Esophagus muscularis mucosa (tissue), 4 donors: ENCODE results near the gene BCL2L13. TPM values are rescaled to one million over a fixed set of nuclear protein-coding genes. Genes with fewer than 3 reads are reported as not detected.
"Not testable (repeated sequence)": the region's sequence is repeated elsewhere in the genome, so short reads cannot be mapped to it uniquely, and the experiment has no call there.

Source experiments
- DNase-seq: peaks from one replicate; pipeline ENCODE4 v3.0.0-alpha.2; 2017; ENCODE audit errors: extremely low spot score
- H3K27ac ChIP-seq, 4 donors: fragments of 200-600 bp; sonication (generic); replicated peaks in 1 of 4; 1 replicate in 3 of 4; 2 replicates in 1 of 4; pipeline ENCODE4 v1.5.1; 2016 to 2019; ENCODE audit warnings: mild to moderate bottlenecking in 1 of 4
- H3K27me3 ChIP-seq, 4 donors: fragments of 200-600 bp; sonication (generic); one replicate each; pipeline versions ENCODE4 v1.5.1 to v1.6.0; 2016 to 2019
- H3K36me3 ChIP-seq, 4 donors: fragments of 200-600 bp; sonication (generic); one replicate each; pipeline ENCODE4 v1.5.1; 2016 to 2019
- H3K4me1 ChIP-seq, 4 donors: fragments of 200-600 bp; sonication (generic); one replicate each; pipeline ENCODE4 v1.5.1; 2016 to 2019
- H3K4me3 ChIP-seq, 4 donors: fragments of 200-600 bp; sonication (generic); 1 replicate in 2 of 4; 2 replicates in 2 of 4; pipeline ENCODE4 v1.5.1; 2016 to 2019; ENCODE audit warnings: mild to moderate bottlenecking in 4 of 4, moderate library complexity in 1 of 4
- H3K9me3 ChIP-seq, 4 donors: fragments of 200-600 bp; sonication (generic); 1 replicate in 3 of 4; 2 replicates in 1 of 4; pipeline ENCODE4 v1.5.1; 2016 to 2019
- EP300 ChIP-seq: sonication (generic); formaldehyde crosslinking; IDR thresholded peaks from one replicate; pipeline ENCODE4 v1.6.1; 2017; ENCODE audit warnings: antibody characterized with exemption
- POLR2A ChIP-seq: fragments of 450-650 bp; IDR thresholded peaks from one replicate; pipeline ENCODE4 v1.6.1; 2017; ENCODE audit warnings: antibody characterized with exemption, moderate library complexity, mild to moderate bottlenecking, low read depth
- POLR2AphosphoS5 ChIP-seq, 2 donors: sonication (generic); formaldehyde crosslinking; IDR thresholded peaks; one replicate each; pipeline ENCODE4 v1.6.1; 2017; ENCODE audit warnings: antibody characterized with exemption in 2 of 2
- WGBS: methylation state at CpG from one replicate; pipeline ENCODE4 v1.1.5; 2018; 5-methylcytosine and 5-hydroxymethylcytosine counted together
- intact Hi-C: fragments of 100-400 bp; cut with DNase I; formaldehyde crosslinking; loops from one replicate; pipeline ENCODE4 v1.15.1; 2023
- total RNA-seq, 4 donors: library from RNA; depleted of rRNA; stranded (reverse); fragments of >200 nt; gene quantifications; one replicate each; pipeline versions ENCODE4 v1.1.0 to v1.2.1, GENCODE V29; 2016
- TF ChIP-seq, protein P1 (sequence below), 3 experiments: fragments of 200-600 bp in 2 of 3; fragments of 450-650 bp in 1 of 3; sonication (generic) in 2 of 3; IDR thresholded peaks; one replicate each; pipeline ENCODE4 v1.5.1; 2017 to 2019; ENCODE audit warnings: antibody characterized with exemption in 3 of 3, mild to moderate bottlenecking in 2 of 3, moderate library complexity in 1 of 3

Gene BCL2L13
- total RNA-seq, 4 donors from 2014 or later, result 102 to 199 (median 133) TPM

DNA sequence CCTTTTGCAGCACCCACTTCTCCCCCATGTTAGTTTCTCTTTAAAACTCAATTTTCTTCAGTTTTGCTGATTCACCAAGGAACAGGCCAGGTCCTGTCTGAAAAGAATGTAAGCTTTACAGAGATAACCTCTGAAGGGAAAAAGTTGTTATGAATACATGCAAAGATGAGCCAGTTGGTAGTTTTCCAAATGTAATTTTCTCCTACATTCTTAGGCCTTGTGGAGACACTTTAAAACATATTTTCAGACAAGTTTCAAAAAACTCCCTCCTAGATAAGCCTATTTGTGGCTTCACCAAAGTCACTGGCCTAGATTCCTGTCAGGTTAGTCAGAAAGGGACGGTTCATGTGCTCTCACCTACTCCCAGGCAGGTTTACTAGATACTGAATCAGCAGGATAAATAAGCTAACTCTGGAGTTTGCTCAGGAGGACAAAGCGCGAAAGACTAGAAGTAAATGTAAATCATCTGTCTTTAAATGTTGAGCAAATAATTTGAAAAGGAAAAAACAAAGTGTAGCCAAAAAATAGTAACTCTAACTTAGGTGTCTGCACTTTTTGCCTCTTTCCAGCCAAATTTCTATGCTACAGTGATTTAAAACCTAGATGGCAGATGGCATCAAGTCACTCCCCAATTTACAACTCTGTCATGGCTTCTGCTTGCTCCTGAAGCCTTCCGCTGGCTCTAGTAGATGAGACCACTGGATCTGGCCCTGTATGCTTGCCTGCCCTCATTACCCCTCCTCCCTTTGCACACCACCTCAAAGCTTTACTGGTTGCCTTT lies 5.2 kb upstream of the BCL2L13 start:
- H3K9me3 ChIP-seq, result no peaks in the 10 kb centered on the region
- H3K27me3 ChIP-seq, result no peaks in the 10 kb centered on the region
- H3K27ac ChIP-seq, result peak overlapping the region in 2 of 4 donors; percentile 47 to 55
- DNase-seq, result no peak
- no peaks in the 10 kb centered on the region for H3K36me3 ChIP-seq
- no peak overlapping the region for H3K4me3 ChIP-seq
- WGBS, result 70% methylated on average over 4 of the region's 4 CpGs
- intact Hi-C loops, result loop anchor here (10.0 kb wide), 1 partner anchor 459 kb away; no protein-coding TSS in a partner anchor
- peaks cover 12 to 17% (median 15%) of the 10 kb centered on the region in 4 donors for H3K4me1 ChIP-seq
- TF ChIP-seq, protein P1, sequence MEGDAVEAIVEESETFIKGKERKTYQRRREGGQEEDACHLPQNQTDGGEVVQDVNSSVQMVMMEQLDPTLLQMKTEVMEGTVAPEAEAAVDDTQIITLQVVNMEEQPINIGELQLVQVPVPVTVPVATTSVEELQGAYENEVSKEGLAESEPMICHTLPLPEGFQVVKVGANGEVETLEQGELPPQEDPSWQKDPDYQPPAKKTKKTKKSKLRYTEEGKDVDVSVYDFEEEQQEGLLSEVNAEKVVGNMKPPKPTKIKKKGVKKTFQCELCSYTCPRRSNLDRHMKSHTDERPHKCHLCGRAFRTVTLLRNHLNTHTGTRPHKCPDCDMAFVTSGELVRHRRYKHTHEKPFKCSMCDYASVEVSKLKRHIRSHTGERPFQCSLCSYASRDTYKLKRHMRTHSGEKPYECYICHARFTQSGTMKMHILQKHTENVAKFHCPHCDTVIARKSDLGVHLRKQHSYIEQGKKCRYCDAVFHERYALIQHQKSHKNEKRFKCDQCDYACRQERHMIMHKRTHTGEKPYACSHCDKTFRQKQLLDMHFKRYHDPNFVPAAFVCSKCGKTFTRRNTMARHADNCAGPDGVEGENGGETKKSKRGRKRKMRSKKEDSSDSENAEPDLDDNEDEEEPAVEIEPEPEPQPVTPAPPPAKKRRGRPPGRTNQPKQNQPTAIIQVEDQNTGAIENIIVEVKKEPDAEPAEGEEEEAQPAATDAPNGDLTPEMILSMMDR (IDR thresholded peaks at IDR 0.05), result no peak
- TF ChIP-seq POLR2AphosphoS5 (IDR thresholded peaks at IDR 0.05), result no peak
- no peak for TF ChIP-seq POLR2A
- no peak for TF ChIP-seq EP300

DNA sequence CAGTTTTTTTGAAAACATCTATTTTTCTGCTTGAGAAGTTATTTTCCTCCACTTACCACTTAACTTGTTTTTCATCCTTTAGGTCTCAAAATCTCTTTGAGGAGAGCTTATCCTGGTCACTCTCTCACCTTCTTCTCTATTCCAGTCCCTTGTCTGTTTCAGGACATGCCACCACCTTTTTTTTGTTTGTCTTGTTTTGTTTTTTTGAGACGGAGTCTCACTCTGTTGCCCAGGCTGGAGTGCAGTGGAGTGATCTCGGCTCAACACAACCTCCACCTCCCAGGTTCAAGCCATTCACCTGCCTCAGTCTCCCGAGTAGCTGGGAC lies 4.6 kb upstream of the BCL2L13 start:
- TF ChIP-seq POLR2A (no peak), EP300 (no peak), POLR2AphosphoS5 (IDR thresholded peaks at IDR 0.05) (no peak)
- TF ChIP-seq, protein P1 (IDR thresholded peaks at IDR 0.05), result no peak
- intact Hi-C loops, result loop anchor here (10.0 kb wide), 1 partner anchor 459 kb away; no protein-coding TSS in a partner anchor
- WGBS, result 94% methylated on average over 3 of the region's 3 CpGs
- H3K36me3 ChIP-seq, result no peaks in the 10 kb centered on the region
- no peak overlapping the region for H3K4me3 ChIP-seq
- no peaks in the 10 kb centered on the region for H3K9me3 ChIP-seq
- peaks cover 12 to 15% (median 15%) of the 10 kb centered on the region in 4 donors for H3K4me1 ChIP-seq
- no peak for DNase-seq
- H3K27me3 ChIP-seq, result no peaks in the 10 kb centered on the region
- H3K27ac ChIP-seq, result peak overlapping the region in 2 of 4 donors; percentile 47 to 55

DNA sequence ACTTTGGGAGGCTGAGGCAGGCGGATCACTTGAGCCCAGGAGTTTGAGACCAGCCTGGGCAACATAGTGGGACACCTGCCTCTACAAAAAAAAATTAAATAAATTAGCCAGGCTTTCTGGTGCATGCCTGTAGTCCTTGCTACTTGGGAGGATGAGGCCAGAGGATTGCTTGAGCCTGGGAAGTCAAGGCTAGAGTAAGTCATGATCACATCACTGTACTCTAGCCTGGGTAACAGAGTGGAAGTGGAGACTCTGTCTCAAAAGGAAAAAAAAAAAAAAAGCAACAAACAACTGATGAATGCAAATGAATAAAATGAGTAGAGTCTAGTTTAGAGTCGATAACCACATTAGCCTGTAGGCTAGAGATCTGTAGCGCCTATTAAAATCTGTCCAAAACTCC lies 3.9 kb upstream of the BCL2L13 start:
- TF ChIP-seq, protein P1 (IDR thresholded peaks at IDR 0.05), result no peak
- TF ChIP-seq EP300 (no peak), POLR2A (no peak), POLR2AphosphoS5 (IDR thresholded peaks at IDR 0.05) (no peak)
- no peak overlapping the region for H3K4me3 ChIP-seq
- 94% methylated on average over 3 of the region's 3 CpGs for WGBS
- no peaks in the 10 kb centered on the region for H3K9me3 ChIP-seq
- peaks cover 11 to 15% (median 14%) of the 10 kb centered on the region in 4 donors for H3K4me1 ChIP-seq
- no peaks in the 10 kb centered on the region for H3K27me3 ChIP-seq
- no peak for DNase-seq
- H3K36me3 ChIP-seq, result no peaks in the 10 kb centered on the region
- intact Hi-C loops, result loop anchor here (5.0 to 10.0 kb wide), 2 partner anchors 73 to 460 kb away; no protein-coding TSS in a partner anchor
- no peak overlapping the region for H3K27ac ChIP-seq

DNA sequence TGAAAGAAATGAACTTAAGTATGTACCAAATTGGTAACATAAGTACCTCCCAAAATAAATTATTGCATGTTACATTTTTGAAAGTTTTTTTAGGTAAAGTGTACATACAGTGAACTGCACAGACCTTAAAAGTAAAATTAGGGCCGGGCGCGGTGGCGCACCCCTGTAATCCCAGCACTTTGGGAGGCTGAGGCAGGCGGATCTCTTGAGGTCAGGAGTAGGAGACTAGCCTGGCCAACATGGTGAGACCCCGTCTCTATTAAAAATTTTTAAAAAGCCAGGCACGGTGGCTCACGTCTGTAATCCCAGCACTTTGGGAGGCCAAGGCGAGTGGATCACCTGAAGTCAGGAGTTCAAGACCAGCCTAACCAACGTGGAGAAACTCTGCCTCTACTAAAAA lies 1.7 kb upstream of the BCL2L13 start:
- WGBS, result 94% methylated on average over 10 of the region's 10 CpGs
- intact Hi-C loops, result loop anchor here (5.0 to 10.0 kb wide), 2 partner anchors 70 to 462 kb away; no protein-coding TSS in a partner anchor

DNA sequence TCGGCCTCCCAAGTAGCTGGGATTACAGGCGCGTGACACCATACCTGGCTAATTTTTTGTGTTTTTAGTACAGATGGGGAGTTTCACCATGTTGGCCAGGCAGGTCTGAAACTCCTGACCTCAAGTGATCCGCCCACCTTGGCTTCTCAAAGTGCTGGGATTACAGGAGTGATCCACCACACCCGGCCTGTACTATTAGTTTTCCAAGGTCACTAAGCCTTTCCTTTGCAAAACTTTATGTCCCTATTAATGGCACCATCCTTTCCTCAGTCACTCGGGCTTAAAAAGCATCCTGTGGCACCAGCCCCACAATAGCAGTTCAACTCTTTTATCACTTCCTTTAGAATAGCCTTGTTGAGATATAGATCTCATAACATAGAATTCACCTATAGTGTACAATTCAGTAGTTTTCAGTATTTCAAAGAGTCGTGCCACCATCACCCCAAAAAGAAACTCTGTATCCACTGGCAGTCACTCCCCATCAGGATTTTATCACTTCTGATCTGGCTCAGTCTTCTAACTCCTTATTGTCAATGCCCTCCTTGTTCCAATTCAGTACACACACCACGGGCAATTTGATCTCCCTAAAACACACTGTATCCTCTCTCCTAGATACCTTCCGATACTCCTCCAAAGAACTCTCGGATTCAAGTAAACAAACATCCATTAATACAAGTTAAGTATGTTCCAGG lies 921 bp upstream of the BCL2L13 start:
- Histone ChIP-seq H3K9me3 (no peaks in the 10 kb centered on the region), H3K4me3 (peak overlapping the region; percentile 81 to 88 (median 82)), H3K4me1 (peaks cover 20 to 30% (median 24%) of the 10 kb centered on the region in 4 donors), H3K36me3 (no peaks in the 10 kb centered on the region), H3K27ac (peak overlapping the region; percentile 97 to 100 (median 98)), H3K27me3 (no peaks in the 10 kb centered on the region)
- no peak for DNase-seq
- intact Hi-C loops, result loop anchor here (2.0 to 10.0 kb wide), 3 partner anchors 70 to 463 kb away; partner anchors contain the start of gene SLC25A18
- 56% methylated on average over 10 of the region's 10 CpGs for WGBS
- TF ChIP-seq POLR2A (no peak), POLR2AphosphoS5 (IDR thresholded peaks at IDR 0.05) (no peak), EP300 (no peak)
- TF ChIP-seq, protein P1 (IDR thresholded peaks at IDR 0.05), result no peak

More for the DNA sequence above, 1.7 kb upstream of the BCL2L13 start:
- H3K4me1 ChIP-seq, result peaks cover 20 to 30% (median 24%) of the 10 kb centered on the region in 4 donors
- not testable (repeated sequence) for DNase-seq, H3K9me3 ChIP-seq, H3K4me3 ChIP-seq, H3K36me3 ChIP-seq, H3K27me3 ChIP-seq
- H3K27ac ChIP-seq, result peak overlapping the region in 1 of 4 donors; percentile 97
